Keratinocyte (primary cell): ENCODE measurements around the gene KBTBD12.

Source experiments
- EZH2 ChIP-seq: IDR thresholded peaks from one replicate; pipeline ENCODE4 v1.6.1; 2012; ENCODE audit warnings: inconsistent platforms, mild to moderate bottlenecking, low read length, moderate library complexity
- TF ChIP-seq, protein P1 (sequence below), 3 experiments: IDR thresholded peaks in 1 of 3; conservative IDR thresholded peaks in 1 of 3; optimal IDR thresholded peaks in 1 of 3; 2 replicates in 2 of 3; 3 replicates in 1 of 3; pipeline versions ENCODE3 to v1.5.1; 2011; ENCODE audit warnings: low read length in 3 of 3, mild to moderate bottlenecking in 3 of 3, moderate library complexity in 2 of 3, control low read depth in 1 of 3, inconsistent platforms in 1 of 3; ENCODE audit not compliant: insufficient read depth in 2 of 3; ENCODE audit errors: extremely low read depth in 1 of 3

DNA sequence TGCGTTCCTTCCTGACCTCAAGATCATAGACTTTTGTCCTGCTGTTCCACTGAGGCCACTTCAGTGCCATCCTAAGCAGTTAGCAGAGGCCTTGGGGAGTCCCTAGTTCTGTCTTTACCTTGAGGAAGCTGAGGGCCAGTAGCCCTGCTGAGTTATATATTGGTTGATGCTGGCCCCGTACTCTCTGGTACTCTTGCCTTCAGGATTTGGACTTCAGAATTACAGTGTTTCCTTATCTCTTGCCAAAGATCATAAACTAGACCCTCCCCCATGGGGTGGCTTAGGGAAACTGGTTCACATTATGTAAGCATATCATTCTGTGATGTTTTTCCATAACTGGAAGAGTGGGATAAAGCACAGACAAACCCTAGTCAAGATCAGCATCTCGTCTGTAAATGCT is 33.2 kb downstream of the KBTBD12 start:
- TF ChIP-seq, protein P1, sequence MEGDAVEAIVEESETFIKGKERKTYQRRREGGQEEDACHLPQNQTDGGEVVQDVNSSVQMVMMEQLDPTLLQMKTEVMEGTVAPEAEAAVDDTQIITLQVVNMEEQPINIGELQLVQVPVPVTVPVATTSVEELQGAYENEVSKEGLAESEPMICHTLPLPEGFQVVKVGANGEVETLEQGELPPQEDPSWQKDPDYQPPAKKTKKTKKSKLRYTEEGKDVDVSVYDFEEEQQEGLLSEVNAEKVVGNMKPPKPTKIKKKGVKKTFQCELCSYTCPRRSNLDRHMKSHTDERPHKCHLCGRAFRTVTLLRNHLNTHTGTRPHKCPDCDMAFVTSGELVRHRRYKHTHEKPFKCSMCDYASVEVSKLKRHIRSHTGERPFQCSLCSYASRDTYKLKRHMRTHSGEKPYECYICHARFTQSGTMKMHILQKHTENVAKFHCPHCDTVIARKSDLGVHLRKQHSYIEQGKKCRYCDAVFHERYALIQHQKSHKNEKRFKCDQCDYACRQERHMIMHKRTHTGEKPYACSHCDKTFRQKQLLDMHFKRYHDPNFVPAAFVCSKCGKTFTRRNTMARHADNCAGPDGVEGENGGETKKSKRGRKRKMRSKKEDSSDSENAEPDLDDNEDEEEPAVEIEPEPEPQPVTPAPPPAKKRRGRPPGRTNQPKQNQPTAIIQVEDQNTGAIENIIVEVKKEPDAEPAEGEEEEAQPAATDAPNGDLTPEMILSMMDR (optimal IDR thresholded peaks at IDR 0.05 in 1 of 3, IDR thresholded peaks at IDR 0.05 in 1 of 3, conservative IDR thresholded peaks at IDR 0.05 in 1 of 3; ENCODE audit: extremely low read depth in 1 of 3, insufficient read depth in 2 of 3, low read length in 3 of 3), result no peak
- no peak for TF ChIP-seq EZH2
